PC-3 (cell line): ENCODE results near the gene CUTC.

ENCODE experiments used
- EZH2 ChIP-seq: fragments of 300-600 bp; sonication (generic); IDR thresholded peaks from one replicate; pipeline ENCODE4 v1.6.1; 2017; ENCODE audit warnings: antibody characterized with exemption, mild to moderate bottlenecking, low read length; ENCODE audit not compliant: unreplicated experiment
- EZH2phosphoT487 ChIP-seq: fragments of 300-600 bp; sonication (generic); IDR thresholded peaks from 2 replicates; pipeline ENCODE4 v1.6.1; 2018; ENCODE audit warnings: mild to moderate bottlenecking, antibody characterized with exemption, low read length, borderline replicate concordance
- TF ChIP-seq, protein P1 (sequence below): fragments of 300-600 bp; sonication (generic); conservative IDR thresholded peaks from 2 replicates; pipeline ENCODE4 v1.5.1; 2017; ENCODE audit warnings: antibody characterized with exemption, low read depth, mild to moderate bottlenecking, low read length

DNA sequence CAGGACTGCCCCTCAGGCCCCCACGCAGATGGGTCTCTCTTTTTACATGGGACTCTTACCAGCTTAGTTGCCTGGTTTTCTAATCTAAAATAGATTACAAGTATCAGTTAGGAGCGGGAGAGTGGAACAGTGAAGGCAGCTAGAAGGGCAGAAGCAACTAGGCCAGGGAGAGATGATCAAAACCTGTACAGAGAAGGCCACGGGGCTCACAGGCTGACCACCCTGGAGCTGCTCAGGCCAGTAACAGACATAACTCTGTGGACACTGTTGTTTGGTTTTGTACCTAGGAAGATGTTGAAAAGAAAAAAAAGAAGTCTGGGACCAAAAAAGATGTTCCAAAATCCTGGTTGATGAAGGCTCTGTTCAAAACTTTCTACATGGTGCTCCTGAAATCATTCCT, 66.9 kb downstream of the CUTC start:
- TF ChIP-seq, protein P1, sequence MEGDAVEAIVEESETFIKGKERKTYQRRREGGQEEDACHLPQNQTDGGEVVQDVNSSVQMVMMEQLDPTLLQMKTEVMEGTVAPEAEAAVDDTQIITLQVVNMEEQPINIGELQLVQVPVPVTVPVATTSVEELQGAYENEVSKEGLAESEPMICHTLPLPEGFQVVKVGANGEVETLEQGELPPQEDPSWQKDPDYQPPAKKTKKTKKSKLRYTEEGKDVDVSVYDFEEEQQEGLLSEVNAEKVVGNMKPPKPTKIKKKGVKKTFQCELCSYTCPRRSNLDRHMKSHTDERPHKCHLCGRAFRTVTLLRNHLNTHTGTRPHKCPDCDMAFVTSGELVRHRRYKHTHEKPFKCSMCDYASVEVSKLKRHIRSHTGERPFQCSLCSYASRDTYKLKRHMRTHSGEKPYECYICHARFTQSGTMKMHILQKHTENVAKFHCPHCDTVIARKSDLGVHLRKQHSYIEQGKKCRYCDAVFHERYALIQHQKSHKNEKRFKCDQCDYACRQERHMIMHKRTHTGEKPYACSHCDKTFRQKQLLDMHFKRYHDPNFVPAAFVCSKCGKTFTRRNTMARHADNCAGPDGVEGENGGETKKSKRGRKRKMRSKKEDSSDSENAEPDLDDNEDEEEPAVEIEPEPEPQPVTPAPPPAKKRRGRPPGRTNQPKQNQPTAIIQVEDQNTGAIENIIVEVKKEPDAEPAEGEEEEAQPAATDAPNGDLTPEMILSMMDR: no peak
- TF ChIP-seq EZH2 (no peak), EZH2phosphoT487 (no peak)
